ENCODE data around the gene LRP8. TPM values are rescaled to one million over a fixed set of nuclear protein-coding genes. Genes with fewer than 3 reads are reported as not detected.

The LRP8 gene
- total and polyA plus RNA-seq, 2 donors (not counting 1 experiment from before 2014, with no cell fraction given), result 7.8 to 9.4 TPM

- TF ChIP-seq CTCF (IDR thresholded peaks at IDR 0.05) (no peak), EZH2 (IDR thresholded peaks at IDR 0.05; ENCODE audit: borderline replicate concordance, insufficient read depth, low read depth, low read length, poor library complexity, severe bottlenecking) (no peak)
- Histone ChIP-seq H3K4me2 (replicated peaks; ENCODE audit: low read depth, low read length, poor library complexity, severe bottlenecking) (no peak overlapping the region), H4K20me1 (ENCODE audit: control insufficient read depth, insufficient read depth, low read length, poor library complexity, severe bottlenecking) (no peaks in the 10 kb centered on the region), H3K9ac (ENCODE audit: low read length) (no peak overlapping the region), H3K4me1 (ENCODE audit: control insufficient read depth in 2 of 2, insufficient read depth in 2 of 2, low read length in 2 of 2) (peaks cover 0 to 10% of the 10 kb centered on the region in 2 donors), H3K4me3 (ENCODE audit: control extremely low read depth in 1 of 5, extremely low read depth in 1 of 5, insufficient read depth in 1 of 5, low read depth in 2 of 5, low read length in 4 of 5) (no peak overlapping the region), H3K27me3 (replicated peaks in 1 of 4; ENCODE audit: control extremely low read depth in 1 of 4, control insufficient read depth in 3 of 4, insufficient read depth in 4 of 4, low read length in 3 of 4) (no peaks in the 10 kb centered on the region), H2AFZ (ENCODE audit: insufficient read depth, low read depth, low read length, poor library complexity, severe bottlenecking) (no peak overlapping the region), H3K9me3 (ENCODE audit: control extremely low read depth in 1 of 3, control insufficient read depth in 2 of 3, insufficient read depth in 1 of 3, low read length in 2 of 3) (no peaks in the 10 kb centered on the region), H3K79me2 (ENCODE audit: control insufficient read depth, insufficient read depth, low read length) (no peaks in the 10 kb centered on the region), H3K27ac (ENCODE audit: low read length in 2 of 2) (no peak overlapping the region), H3K36me3 (replicated peaks in 1 of 2; ENCODE audit: control extremely low read depth in 1 of 2, control insufficient read depth in 1 of 2, extremely low read depth in 1 of 2, insufficient read depth in 2 of 2, low read length in 1 of 2) (peaks cover 0 to 4% of the 10 kb centered on the region in 2 experiments)
- CTCF ChIA-PET, result interaction anchor here (1.5 kb wide), 1 partner anchor 122 kb away, joined by 6 read pairs; no protein-coding TSS in a partner anchor
- H3K27ac Mint-ChIP-seq, result no peak overlapping the region
- no peaks in the 10 kb centered on the region for H3K9me3 Mint-ChIP-seq (ENCODE audit: insufficient read depth)
- H3K4me3 Mint-ChIP-seq, result no peak overlapping the region
- H3K27me3 Mint-ChIP-seq, result no peaks in the 10 kb centered on the region
- WGBS (ENCODE audit: insufficient coverage), result 94% methylated on average over 5 of the region's 5 CpGs
- DNase-seq, result no peak
- H3K4me1 Mint-ChIP-seq, result peaks cover 8% of the 10 kb centered on the region
- intact Hi-C loops (cut with micrococcal nuclease), result no loop called here
- ATAC-seq (ENCODE audit: low read depth), result no peak
- POLR2A ChIA-PET, result no interaction called here
These were observed 56.3 kb downstream of the LRP8 start for GRCh38 chr1:53271446-53272090.

GRCh38 chr1:53270873-53271272 is 57.0 kb downstream of the LRP8 start:
- no peak overlapping the region for H3K4me3 ChIP-seq (ENCODE audit: control extremely low read depth in 1 of 5, extremely low read depth in 1 of 5, insufficient read depth in 1 of 5, low read depth in 2 of 5, low read length in 4 of 5)
- DNase-seq (no peak), ATAC-seq (ENCODE audit: low read depth) (no peak)
- ChIA-PET POLR2A (no interaction called here), CTCF (interaction anchor here (1.2 kb wide), 1 partner anchor 122 kb away, joined by 6 read pairs; no protein-coding TSS in a partner anchor)
- intact Hi-C loops (cut with micrococcal nuclease), result no loop called here
- H3K4me2 ChIP-seq (replicated peaks; ENCODE audit: low read depth, low read length, poor library complexity, severe bottlenecking), result no peak overlapping the region
- no peaks in the 10 kb centered on the region for H3K9me3 Mint-ChIP-seq (ENCODE audit: insufficient read depth)
- no peaks in the 10 kb centered on the region for H3K27me3 Mint-ChIP-seq
- 100% methylated on average over 8 of the region's 8 CpGs for WGBS (ENCODE audit: insufficient coverage)
- no peaks in the 10 kb centered on the region for H3K9me3 ChIP-seq (ENCODE audit: control extremely low read depth in 1 of 3, control insufficient read depth in 2 of 3, insufficient read depth in 1 of 3, low read length in 2 of 3)
- H3K9ac ChIP-seq (ENCODE audit: low read length), result no peak overlapping the region
- H3K27me3 ChIP-seq (replicated peaks in 1 of 4; ENCODE audit: control extremely low read depth in 1 of 4, control insufficient read depth in 3 of 4, insufficient read depth in 4 of 4, low read length in 3 of 4), result no peaks in the 10 kb centered on the region
- H3K4me1 Mint-ChIP-seq, result peaks cover 8% of the 10 kb centered on the region
- peaks cover 0 to 4% of the 10 kb centered on the region in 2 experiments for H3K36me3 ChIP-seq (replicated peaks in 1 of 2; ENCODE audit: control extremely low read depth in 1 of 2, control insufficient read depth in 1 of 2, extremely low read depth in 1 of 2, insufficient read depth in 2 of 2, low read length in 1 of 2)
- TF ChIP-seq CTCF (IDR thresholded peaks at IDR 0.05), result no peak
- TF ChIP-seq EZH2 (IDR thresholded peaks at IDR 0.05; ENCODE audit: borderline replicate concordance, insufficient read depth, low read depth, low read length, poor library complexity, severe bottlenecking), result no peak
- H3K27ac ChIP-seq (ENCODE audit: low read length in 2 of 2), result no peak overlapping the region
- H3K27ac Mint-ChIP-seq, result no peak overlapping the region
- H4K20me1 ChIP-seq (ENCODE audit: control insufficient read depth, insufficient read depth, low read length, poor library complexity, severe bottlenecking), result no peaks in the 10 kb centered on the region
- no peak overlapping the region for H3K4me3 Mint-ChIP-seq
- no peaks in the 10 kb centered on the region for H3K79me2 ChIP-seq (ENCODE audit: control insufficient read depth, insufficient read depth, low read length)
- H3K4me1 ChIP-seq (ENCODE audit: control insufficient read depth in 2 of 2, insufficient read depth in 2 of 2, low read length in 2 of 2), result peaks cover 0 to 10% of the 10 kb centered on the region in 2 donors
- no peak overlapping the region for H2AFZ ChIP-seq (ENCODE audit: insufficient read depth, low read depth, low read length, poor library complexity, severe bottlenecking)

All from B cell (primary cell).